Ishikawa (cell line): ENCODE measurements around the gene ADH4.

ENCODE experiments used
- CREB1 ChIP-seq: IDR thresholded peaks from 2 replicates; pipeline ENCODE4 v1.6.1; 2012; ENCODE audit warnings: low read depth
- EGR1 ChIP-seq: IDR thresholded peaks from 2 replicates; pipeline ENCODE4 v1.6.1; 2012
- EP300 ChIP-seq: IDR thresholded peaks from 2 replicates; pipeline ENCODE4 v1.6.1; 2012; ENCODE audit warnings: borderline replicate concordance
- FOXM1 ChIP-seq: IDR thresholded peaks from 2 replicates; pipeline ENCODE4 v1.6.1; 2012; ENCODE audit warnings: low read depth, borderline replicate concordance
- RAD21 ChIP-seq: IDR thresholded peaks from 2 replicates; pipeline ENCODE4 v1.6.1; 2012; ENCODE audit warnings: low read depth
- TAF1 ChIP-seq: IDR thresholded peaks from 2 replicates; pipeline ENCODE4 v1.6.1; 2012; ENCODE audit warnings: low read depth, mild to moderate bottlenecking
- TCF12 ChIP-seq: IDR thresholded peaks from 2 replicates; pipeline ENCODE4 v1.6.1; 2012; ENCODE audit warnings: low read depth
- YY1 ChIP-seq: IDR thresholded peaks from 2 replicates; pipeline ENCODE4 v1.6.1; 2012; ENCODE audit warnings: low read depth
- ZBTB7A ChIP-seq: IDR thresholded peaks from 2 replicates; pipeline ENCODE4 v1.6.1; 2012; ENCODE audit warnings: low read depth
- TF ChIP-seq, protein P1 (sequence below): IDR thresholded peaks from 2 replicates; pipeline ENCODE4 v1.6.1; 2012; ENCODE audit warnings: low read depth, mild to moderate bottlenecking
- TF ChIP-seq, protein P2 (sequence below): IDR thresholded peaks from 2 replicates; pipeline ENCODE4 v1.6.1; 2012

DNA sequence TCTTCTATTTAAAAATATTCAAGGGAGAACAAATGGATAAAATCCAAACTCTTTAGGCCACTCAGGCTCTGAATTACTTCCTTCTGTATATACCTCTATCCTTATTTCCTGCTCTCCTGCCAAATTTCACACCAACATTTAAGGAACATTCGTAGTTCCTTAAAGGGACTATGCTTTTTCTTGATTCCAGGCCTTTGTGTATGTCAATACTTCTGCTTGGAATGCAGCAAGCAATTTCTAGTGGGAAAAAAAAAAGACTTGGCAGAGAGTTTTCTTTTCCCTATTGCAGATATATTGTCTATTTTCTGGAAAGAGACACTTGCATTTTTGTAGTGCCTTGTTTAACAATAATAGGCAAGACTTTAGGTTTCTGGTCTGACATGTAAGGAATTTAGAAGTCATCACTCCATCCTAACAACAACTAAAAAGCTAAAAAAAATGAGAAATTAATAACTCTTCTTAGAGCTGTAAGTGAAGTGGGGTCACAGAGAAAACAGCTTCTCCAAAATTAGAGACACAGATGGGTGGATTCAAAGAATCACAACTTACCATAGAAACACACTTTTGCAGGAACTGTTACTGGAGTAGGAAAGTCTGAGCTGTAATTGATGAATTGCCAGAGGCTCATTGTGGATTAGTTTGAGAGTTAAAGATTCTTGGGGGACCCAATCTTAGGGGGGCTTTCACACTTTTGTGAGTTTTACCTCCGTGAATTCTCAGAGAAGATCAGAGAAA is 53.4 kb downstream of the ADH4 start:
- TF ChIP-seq FOXM1 (no peak), TAF1 (no peak), RAD21 (no peak), EP300 (no peak), YY1 (no peak), CREB1 (no peak), TCF12 (no peak), EGR1 (no peak), ZBTB7A (no peak)
- TF ChIP-seq, protein P1, sequence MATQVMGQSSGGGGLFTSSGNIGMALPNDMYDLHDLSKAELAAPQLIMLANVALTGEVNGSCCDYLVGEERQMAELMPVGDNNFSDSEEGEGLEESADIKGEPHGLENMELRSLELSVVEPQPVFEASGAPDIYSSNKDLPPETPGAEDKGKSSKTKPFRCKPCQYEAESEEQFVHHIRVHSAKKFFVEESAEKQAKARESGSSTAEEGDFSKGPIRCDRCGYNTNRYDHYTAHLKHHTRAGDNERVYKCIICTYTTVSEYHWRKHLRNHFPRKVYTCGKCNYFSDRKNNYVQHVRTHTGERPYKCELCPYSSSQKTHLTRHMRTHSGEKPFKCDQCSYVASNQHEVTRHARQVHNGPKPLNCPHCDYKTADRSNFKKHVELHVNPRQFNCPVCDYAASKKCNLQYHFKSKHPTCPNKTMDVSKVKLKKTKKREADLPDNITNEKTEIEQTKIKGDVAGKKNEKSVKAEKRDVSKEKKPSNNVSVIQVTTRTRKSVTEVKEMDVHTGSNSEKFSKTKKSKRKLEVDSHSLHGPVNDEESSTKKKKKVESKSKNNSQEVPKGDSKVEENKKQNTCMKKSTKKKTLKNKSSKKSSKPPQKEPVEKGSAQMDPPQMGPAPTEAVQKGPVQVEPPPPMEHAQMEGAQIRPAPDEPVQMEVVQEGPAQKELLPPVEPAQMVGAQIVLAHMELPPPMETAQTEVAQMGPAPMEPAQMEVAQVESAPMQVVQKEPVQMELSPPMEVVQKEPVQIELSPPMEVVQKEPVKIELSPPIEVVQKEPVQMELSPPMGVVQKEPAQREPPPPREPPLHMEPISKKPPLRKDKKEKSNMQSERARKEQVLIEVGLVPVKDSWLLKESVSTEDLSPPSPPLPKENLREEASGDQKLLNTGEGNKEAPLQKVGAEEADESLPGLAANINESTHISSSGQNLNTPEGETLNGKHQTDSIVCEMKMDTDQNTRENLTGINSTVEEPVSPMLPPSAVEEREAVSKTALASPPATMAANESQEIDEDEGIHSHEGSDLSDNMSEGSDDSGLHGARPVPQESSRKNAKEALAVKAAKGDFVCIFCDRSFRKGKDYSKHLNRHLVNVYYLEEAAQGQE, result no peak
- TF ChIP-seq, protein P2, sequence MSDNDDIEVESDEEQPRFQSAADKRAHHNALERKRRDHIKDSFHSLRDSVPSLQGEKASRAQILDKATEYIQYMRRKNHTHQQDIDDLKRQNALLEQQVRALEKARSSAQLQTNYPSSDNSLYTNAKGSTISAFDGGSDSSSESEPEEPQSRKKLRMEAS, result no peak
